Kidney epithelial cell (primary cell): Measurements from ENCODE around the gene CDPF1. TPM values are rescaled to one million over a fixed set of nuclear protein-coding genes. Genes with fewer than 3 reads are reported as not detected.
"Not testable (repeated sequence)": the region's sequence is repeated elsewhere in the genome, so short reads cannot be mapped to it uniquely, and the experiment has no call there.

Experiments
- DNase-seq: peaks from one replicate; pipeline ENCODE4 v3.0.0-alpha.2; 2010; ENCODE audit warnings: low read depth
- H3K27me3 ChIP-seq: 2 replicates; pipeline ENCODE4 v1.6.0; 2011; ENCODE audit warnings: low read length; ENCODE audit not compliant: control insufficient read depth, insufficient read depth
- H3K36me3 ChIP-seq: 2 replicates; pipeline ENCODE4 v1.5.1; 2011; ENCODE audit warnings: low read length; ENCODE audit not compliant: control insufficient read depth, insufficient read depth
- H3K4me3 ChIP-seq: 2 replicates; pipeline ENCODE4 v1.5.1; 2011; ENCODE audit warnings: low read depth, mild to moderate bottlenecking, control low read depth, low read length
- CTCF ChIP-seq: IDR thresholded peaks from 2 replicates; pipeline ENCODE4 v1.5.1; 2011; ENCODE audit warnings: mild to moderate bottlenecking, moderate library complexity, low read length, control low read depth, inconsistent platforms; ENCODE audit not compliant: insufficient read depth, poor library complexity, severe bottlenecking
- total RNA-seq: library from RNA; depleted of rRNA; stranded (reverse); fragments of >200 nt; gene quantifications from 2 replicates; pipeline ENCODE4 v1.2.3, GENCODE V29; 2015

CDPF1 gene
- total RNA-seq, 1 donor from 2014 or later, result 27.9 TPM

GRCh38 chr22:46212195-46212594, 37.9 kb downstream of the CDPF1 start:
- no peak for TF ChIP-seq CTCF
- H3K27me3 ChIP-seq, result no peaks in the 10 kb centered on the region
- no peak for DNase-seq
- no peaks in the 10 kb centered on the region for H3K36me3 ChIP-seq
- no peak overlapping the region for H3K4me3 ChIP-seq

DNA sequence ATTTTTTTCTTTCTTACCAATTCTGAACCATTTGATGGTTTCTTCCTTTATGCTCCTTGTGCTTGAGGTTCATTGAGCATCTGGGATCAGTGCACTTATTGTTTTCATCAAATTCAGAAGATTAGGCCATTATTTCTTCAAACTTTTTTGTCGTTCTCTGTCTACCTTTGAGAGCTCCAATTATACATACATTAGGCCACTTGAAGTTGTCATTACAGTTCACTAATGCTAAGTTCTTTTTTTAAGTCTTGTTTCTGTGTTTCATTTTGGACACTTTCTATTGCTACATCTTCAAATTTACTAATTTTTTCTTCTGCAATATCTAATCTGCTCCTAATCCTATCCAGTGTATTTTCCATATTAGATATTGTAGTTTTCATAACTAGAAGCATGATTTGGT, 40.8 kb downstream of the CDPF1 start:
- no peak for TF ChIP-seq CTCF
- no peaks in the 10 kb centered on the region for H3K27me3 ChIP-seq

DNA sequence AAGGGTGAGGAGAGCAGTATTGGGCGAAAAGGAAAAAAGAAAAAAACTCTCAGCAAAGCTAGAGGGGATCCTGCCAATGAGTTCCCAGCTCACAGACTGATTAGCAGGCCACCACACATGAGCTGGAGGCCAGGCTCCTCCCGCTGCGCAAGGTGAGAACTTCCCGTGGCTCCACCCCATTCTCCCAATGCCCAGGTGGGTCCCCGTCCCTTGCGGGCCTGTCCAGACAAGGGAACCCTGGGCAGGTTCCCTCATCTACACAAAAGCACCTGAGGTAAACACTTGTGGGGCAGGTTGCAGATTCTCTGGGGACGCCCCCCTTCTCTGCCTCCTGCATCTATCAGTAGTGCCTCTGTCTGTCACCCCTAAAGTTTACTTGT, 46.5 kb downstream of the CDPF1 start:
- Histone ChIP-seq H3K4me3 (no peak overlapping the region), H3K27me3 (no peaks in the 10 kb centered on the region), H3K36me3 (no peaks in the 10 kb centered on the region)
- no peak for DNase-seq
- TF ChIP-seq CTCF, result no peak

More for the DNA sequence above, 40.8 kb downstream of the CDPF1 start:
- no peak for DNase-seq
- no peaks in the 10 kb centered on the region for H3K36me3 ChIP-seq
- no peak overlapping the region for H3K4me3 ChIP-seq

DNA sequence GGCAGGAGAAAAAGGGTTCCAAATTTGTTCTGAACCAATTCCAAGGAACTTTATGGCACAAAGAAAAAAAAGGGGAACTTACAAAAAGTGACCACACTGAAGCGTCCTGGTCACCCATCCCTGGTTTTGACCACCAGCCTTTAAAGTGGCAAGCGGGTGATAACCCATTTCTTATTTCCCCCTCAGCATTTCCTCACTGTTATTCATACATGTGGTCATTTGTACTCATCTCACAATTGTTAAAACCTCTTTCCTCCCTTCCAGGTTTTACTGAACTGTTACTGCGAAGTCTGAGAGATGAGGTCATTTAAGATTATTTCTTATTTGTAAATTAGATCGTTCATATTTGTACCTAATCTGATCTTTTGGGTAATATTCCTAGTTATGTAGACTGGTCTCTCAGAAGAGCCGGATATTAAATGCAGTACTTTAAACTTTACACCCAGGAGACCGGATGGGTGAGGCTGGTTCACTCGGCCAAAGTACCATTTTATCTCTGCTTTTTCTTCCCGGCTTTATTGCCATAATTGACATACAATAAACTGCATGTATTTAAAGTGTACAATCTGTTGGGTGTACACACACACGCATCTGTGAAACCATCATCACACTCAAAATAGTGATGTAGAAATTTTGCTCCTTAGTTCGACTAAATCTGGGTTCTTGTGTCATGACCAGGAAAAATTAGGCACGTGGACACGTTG, 47.0 kb downstream of the CDPF1 start:
- DNase-seq, result no peak
- no peaks in the 10 kb centered on the region for H3K27me3 ChIP-seq
- H3K36me3 ChIP-seq, result no peaks in the 10 kb centered on the region
- no peak for TF ChIP-seq CTCF
- no peak overlapping the region for H3K4me3 ChIP-seq

- H3K4me3 ChIP-seq, result no peak overlapping the region
- no peaks in the 10 kb centered on the region for H3K27me3 ChIP-seq
- no peak for TF ChIP-seq CTCF
- no peaks in the 10 kb centered on the region for H3K36me3 ChIP-seq
- no peak for DNase-seq
Measured at GRCh38 chr22:46201059-46201757, 48.9 kb downstream of the CDPF1 start.

- H3K36me3 ChIP-seq, DNase-seq, H3K4me3 ChIP-seq, H3K27me3 ChIP-seq: not testable (repeated sequence)
Measured at GRCh38 chr22:46198806-46199205, 51.3 kb downstream of the CDPF1 start.
